ENCODE measurements around the gene NF1.

DNA sequence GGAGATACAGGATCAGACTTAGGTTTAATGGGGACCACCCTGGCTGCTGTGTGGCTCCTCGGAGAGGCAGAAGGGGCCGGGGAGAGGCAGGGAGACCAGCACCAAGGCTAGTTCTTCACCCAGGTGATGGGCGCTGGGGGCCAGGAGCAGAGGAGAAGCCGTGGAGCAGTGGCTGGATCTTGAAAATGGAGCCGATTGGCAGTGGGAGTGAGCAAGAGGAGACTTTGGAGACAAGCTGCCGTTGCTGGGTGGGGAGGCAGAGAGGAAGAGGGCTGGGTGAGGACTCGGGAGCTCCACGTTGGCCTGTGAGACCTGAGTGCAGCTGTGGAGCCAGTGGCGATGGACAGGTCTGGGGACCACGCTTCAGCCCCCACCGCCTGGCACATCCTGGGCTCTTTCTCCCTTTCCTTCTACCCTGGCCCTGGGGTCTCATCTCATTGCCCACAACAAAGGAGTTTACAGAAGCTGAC, 305.7 kb downstream of the NF1 start:
- TF ChIP-seq, protein P1, sequence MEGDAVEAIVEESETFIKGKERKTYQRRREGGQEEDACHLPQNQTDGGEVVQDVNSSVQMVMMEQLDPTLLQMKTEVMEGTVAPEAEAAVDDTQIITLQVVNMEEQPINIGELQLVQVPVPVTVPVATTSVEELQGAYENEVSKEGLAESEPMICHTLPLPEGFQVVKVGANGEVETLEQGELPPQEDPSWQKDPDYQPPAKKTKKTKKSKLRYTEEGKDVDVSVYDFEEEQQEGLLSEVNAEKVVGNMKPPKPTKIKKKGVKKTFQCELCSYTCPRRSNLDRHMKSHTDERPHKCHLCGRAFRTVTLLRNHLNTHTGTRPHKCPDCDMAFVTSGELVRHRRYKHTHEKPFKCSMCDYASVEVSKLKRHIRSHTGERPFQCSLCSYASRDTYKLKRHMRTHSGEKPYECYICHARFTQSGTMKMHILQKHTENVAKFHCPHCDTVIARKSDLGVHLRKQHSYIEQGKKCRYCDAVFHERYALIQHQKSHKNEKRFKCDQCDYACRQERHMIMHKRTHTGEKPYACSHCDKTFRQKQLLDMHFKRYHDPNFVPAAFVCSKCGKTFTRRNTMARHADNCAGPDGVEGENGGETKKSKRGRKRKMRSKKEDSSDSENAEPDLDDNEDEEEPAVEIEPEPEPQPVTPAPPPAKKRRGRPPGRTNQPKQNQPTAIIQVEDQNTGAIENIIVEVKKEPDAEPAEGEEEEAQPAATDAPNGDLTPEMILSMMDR (IDR thresholded peaks at IDR 0.05), result no peak
- TF ChIP-seq POLR2AphosphoS5 (IDR thresholded peaks at IDR 0.05; ENCODE audit: low read depth, low read length) (no peak), GATA2 (CRISPR knock-in tag; IDR thresholded peaks at IDR 0.05) (no peak), ELF1 (IDR thresholded peaks at IDR 0.05) (no peak), RCOR1 (IDR thresholded peaks at IDR 0.05; ENCODE audit: low read length) (no peak), SMC3 (IDR thresholded peaks at IDR 0.05; ENCODE audit: low read depth, low read length) (no peak), EP300 (IDR thresholded peaks at IDR 0.05; ENCODE audit: borderline replicate concordance in 1 of 2, low read depth in 1 of 2, low read length in 1 of 2) (no peak), RFX5 (IDR thresholded peaks at IDR 0.05; ENCODE audit: low read length) (no peak), SIN3A (IDR thresholded peaks at IDR 0.05; ENCODE audit: borderline replicate concordance, low read depth, low read length) (no peak)
- TF ChIP-seq, protein P2, sequence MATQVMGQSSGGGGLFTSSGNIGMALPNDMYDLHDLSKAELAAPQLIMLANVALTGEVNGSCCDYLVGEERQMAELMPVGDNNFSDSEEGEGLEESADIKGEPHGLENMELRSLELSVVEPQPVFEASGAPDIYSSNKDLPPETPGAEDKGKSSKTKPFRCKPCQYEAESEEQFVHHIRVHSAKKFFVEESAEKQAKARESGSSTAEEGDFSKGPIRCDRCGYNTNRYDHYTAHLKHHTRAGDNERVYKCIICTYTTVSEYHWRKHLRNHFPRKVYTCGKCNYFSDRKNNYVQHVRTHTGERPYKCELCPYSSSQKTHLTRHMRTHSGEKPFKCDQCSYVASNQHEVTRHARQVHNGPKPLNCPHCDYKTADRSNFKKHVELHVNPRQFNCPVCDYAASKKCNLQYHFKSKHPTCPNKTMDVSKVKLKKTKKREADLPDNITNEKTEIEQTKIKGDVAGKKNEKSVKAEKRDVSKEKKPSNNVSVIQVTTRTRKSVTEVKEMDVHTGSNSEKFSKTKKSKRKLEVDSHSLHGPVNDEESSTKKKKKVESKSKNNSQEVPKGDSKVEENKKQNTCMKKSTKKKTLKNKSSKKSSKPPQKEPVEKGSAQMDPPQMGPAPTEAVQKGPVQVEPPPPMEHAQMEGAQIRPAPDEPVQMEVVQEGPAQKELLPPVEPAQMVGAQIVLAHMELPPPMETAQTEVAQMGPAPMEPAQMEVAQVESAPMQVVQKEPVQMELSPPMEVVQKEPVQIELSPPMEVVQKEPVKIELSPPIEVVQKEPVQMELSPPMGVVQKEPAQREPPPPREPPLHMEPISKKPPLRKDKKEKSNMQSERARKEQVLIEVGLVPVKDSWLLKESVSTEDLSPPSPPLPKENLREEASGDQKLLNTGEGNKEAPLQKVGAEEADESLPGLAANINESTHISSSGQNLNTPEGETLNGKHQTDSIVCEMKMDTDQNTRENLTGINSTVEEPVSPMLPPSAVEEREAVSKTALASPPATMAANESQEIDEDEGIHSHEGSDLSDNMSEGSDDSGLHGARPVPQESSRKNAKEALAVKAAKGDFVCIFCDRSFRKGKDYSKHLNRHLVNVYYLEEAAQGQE (IDR thresholded peaks at IDR 0.05; ENCODE audit: low read depth, low read length), result no peak
- TF ChIP-seq, protein P3, sequence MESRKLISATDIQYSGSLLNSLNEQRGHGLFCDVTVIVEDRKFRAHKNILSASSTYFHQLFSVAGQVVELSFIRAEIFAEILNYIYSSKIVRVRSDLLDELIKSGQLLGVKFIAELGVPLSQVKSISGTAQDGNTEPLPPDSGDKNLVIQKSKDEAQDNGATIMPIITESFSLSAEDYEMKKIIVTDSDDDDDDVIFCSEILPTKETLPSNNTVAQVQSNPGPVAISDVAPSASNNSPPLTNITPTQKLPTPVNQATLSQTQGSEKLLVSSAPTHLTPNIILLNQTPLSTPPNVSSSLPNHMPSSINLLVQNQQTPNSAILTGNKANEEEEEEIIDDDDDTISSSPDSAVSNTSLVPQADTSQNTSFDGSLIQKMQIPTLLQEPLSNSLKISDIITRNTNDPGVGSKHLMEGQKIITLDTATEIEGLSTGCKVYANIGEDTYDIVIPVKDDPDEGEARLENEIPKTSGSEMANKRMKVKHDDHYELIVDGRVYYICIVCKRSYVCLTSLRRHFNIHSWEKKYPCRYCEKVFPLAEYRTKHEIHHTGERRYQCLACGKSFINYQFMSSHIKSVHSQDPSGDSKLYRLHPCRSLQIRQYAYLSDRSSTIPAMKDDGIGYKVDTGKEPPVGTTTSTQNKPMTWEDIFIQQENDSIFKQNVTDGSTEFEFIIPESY (IDR thresholded peaks at IDR 0.05; ENCODE audit: borderline replicate concordance, low read depth), result no peak
- TF ChIP-seq, protein P4, sequence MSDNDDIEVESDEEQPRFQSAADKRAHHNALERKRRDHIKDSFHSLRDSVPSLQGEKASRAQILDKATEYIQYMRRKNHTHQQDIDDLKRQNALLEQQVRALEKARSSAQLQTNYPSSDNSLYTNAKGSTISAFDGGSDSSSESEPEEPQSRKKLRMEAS (IDR thresholded peaks at IDR 0.05; ENCODE audit: low read depth), result no peak
- TF ChIP-seq, protein P5, sequence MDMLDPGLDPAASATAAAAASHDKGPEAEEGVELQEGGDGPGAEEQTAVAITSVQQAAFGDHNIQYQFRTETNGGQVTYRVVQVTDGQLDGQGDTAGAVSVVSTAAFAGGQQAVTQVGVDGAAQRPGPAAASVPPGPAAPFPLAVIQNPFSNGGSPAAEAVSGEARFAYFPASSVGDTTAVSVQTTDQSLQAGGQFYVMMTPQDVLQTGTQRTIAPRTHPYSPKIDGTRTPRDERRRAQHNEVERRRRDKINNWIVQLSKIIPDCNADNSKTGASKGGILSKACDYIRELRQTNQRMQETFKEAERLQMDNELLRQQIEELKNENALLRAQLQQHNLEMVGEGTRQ (IDR thresholded peaks at IDR 0.05; ENCODE audit: borderline replicate concordance, low read depth, low read length), result no peak
